Measurements from ENCODE around the gene PATL2. TPM values are rescaled to one million over a fixed set of nuclear protein-coding genes. Genes with fewer than 3 reads are reported as not detected.

Gene PATL2
- total RNA-seq, 4 donors from 2014 or later: 0.28 to 2.0 (median 2.0) TPM; not detected in 1

GRCh38 chr15:44654858-44655257, 56.3 kb downstream of the PATL2 start:
- TF ChIP-seq POLR2A (IDR thresholded peaks at IDR 0.05) (no peak), CTCF (IDR thresholded peaks at IDR 0.05) (no peak)
- no peaks in the 10 kb centered on the region for H3K9me3 ChIP-seq
- H3K4me1 ChIP-seq: no peaks in the 10 kb centered on the region
- no peaks in the 10 kb centered on the region for H3K27me3 ChIP-seq
- H3K27ac ChIP-seq: no peak overlapping the region
- DNase-seq: no peak
- H3K4me3 ChIP-seq: no peak overlapping the region
- H3K36me3 ChIP-seq: no peaks in the 10 kb centered on the region
- intact Hi-C loops (cut with DNase I; ENCODE audit: low total_unique reads): no loop called here

- intact Hi-C loops (cut with DNase I; ENCODE audit: low total_unique reads): no loop called here
- Histone ChIP-seq H3K4me1 (no peaks in the 10 kb centered on the region), H3K9me3 (no peaks in the 10 kb centered on the region), H3K4me3 (no peak overlapping the region), H3K27ac (no peak overlapping the region), H3K27me3 (no peaks in the 10 kb centered on the region), H3K36me3 (no peaks in the 10 kb centered on the region)
- no peak for DNase-seq
- TF ChIP-seq CTCF (IDR thresholded peaks at IDR 0.05): no peak
- TF ChIP-seq POLR2A (IDR thresholded peaks at IDR 0.05): no peak
Measured at GRCh38 chr15:44647637-44648036, 63.5 kb downstream of the PATL2 start.

- no peaks in the 10 kb centered on the region for H3K27me3 ChIP-seq
Measured at GRCh38 chr15:44647036-44647435, 64.1 kb downstream of the PATL2 start.

GRCh38 chr15:44646460-44646859, 64.7 kb downstream of the PATL2 start:
- TF ChIP-seq CTCF (IDR thresholded peaks at IDR 0.05): no peak
- TF ChIP-seq POLR2A (IDR thresholded peaks at IDR 0.05): no peak
- intact Hi-C loops (cut with DNase I; ENCODE audit: low total_unique reads): no loop called here
- Histone ChIP-seq H3K4me3 (no peak overlapping the region), H3K9me3 (no peaks in the 10 kb centered on the region), H3K4me1 (no peaks in the 10 kb centered on the region), H3K36me3 (no peaks in the 10 kb centered on the region), H3K27ac (no peak overlapping the region), H3K27me3 (no peaks in the 10 kb centered on the region)
- DNase-seq: no peak

More at GRCh38 chr15:44647036-44647435, 64.1 kb downstream of the PATL2 start:
- TF ChIP-seq CTCF (IDR thresholded peaks at IDR 0.05): no peak
- TF ChIP-seq POLR2A (IDR thresholded peaks at IDR 0.05): no peak
- H3K4me1 ChIP-seq: no peaks in the 10 kb centered on the region
- no peaks in the 10 kb centered on the region for H3K36me3 ChIP-seq
- intact Hi-C loops (cut with DNase I; ENCODE audit: low total_unique reads): no loop called here
- H3K9me3 ChIP-seq: no peaks in the 10 kb centered on the region
- no peak for DNase-seq
- H3K27ac ChIP-seq: no peak overlapping the region
- H3K4me3 ChIP-seq: no peak overlapping the region

- H3K27me3 ChIP-seq: no peaks in the 10 kb centered on the region
- H3K36me3 ChIP-seq: no peaks in the 10 kb centered on the region
- TF ChIP-seq POLR2A (IDR thresholded peaks at IDR 0.05) (no peak), CTCF (IDR thresholded peaks at IDR 0.05) (no peak)
- no peak for DNase-seq
- no peak overlapping the region for H3K4me3 ChIP-seq
- H3K9me3 ChIP-seq: no peaks in the 10 kb centered on the region
- no peak overlapping the region for H3K27ac ChIP-seq
- H3K4me1 ChIP-seq: no peaks in the 10 kb centered on the region
- intact Hi-C loops (cut with DNase I; ENCODE audit: low total_unique reads): no loop called here
Measured at GRCh38 chr15:44641651-44642050, 69.5 kb downstream of the PATL2 start.
